ENCODE measurements around the gene PIEZO1.

The PIEZO1 gene

DNA sequence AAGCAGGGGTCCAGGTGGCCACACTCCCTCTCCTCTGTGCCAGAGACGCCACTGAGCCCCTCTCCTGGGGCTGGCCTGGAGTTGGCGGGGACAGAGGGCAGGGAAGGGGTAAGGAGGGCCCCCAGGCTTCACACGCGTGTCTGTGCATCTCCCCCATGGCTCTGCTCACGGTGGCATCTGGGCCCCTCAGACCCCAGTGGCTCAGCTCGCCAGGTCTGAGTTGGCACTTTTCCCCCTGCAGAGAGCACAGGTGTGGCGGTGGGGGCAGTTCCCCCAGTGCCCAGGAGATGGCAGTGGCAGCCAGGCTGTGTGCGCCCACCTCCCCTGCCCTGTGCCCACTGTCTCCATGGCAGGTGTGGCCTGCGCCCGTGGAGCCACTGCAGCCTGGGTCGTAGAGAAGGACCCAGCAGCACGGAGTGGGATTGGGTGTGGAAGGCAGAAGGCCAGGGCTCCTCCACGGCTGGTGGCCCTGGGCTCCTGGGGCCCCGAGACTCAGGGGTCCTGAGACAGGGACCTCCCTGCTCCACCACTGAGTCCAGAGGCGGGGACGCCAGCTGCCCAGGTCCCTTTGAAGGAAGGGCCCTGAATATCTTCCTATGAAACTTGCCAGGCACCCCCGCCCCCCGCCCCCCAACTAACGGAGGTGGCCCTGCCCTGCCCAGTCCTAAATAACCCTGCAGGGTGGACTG lies 31.0 kb upstream of the PIEZO1 start:
- DNase-seq (ENCODE audit: low spot score): no peak

DNA sequence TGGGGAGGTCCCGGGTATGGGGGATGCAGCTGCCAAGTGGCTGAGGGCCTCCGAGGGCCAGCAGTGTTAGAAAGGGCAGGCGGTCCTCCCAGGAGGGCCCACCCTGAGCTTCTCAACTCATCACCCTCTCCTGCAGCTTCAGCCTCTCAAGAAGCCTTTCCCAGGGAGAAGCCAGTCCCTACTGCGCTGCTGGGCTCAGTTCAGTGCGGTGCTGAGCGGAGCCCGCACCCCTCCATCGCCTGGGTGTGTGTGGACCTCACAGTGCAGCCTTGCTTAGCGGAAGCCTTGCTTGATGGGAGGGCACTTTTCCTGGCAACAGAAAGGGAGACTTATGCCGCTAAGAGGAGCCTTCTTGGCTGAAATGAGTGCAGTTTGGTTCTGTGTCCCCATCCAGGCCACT lies 30.2 kb upstream of the PIEZO1 start:
- DNase-seq (ENCODE audit: low spot score): no peak

DNA sequence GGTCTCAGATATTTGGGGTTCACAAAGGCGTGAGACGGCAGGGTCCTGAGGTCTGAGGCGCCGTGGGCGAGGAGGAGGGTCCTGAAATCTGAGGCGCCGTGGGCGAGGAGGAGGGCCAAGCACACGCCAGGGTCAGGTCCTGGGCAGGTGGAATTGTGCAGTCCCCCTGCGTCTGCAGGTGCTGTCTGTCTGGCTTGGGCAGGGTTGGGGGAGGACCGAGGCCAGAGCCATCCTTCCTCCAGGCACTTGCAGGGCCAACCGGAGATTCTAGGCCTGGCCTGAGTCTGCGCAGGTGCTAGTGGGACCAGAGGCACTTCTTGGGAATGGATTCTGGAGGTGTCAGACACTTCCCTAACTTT lies 29.1 kb upstream of the PIEZO1 start:
- DNase-seq (ENCODE audit: low spot score): no peak

DNA sequence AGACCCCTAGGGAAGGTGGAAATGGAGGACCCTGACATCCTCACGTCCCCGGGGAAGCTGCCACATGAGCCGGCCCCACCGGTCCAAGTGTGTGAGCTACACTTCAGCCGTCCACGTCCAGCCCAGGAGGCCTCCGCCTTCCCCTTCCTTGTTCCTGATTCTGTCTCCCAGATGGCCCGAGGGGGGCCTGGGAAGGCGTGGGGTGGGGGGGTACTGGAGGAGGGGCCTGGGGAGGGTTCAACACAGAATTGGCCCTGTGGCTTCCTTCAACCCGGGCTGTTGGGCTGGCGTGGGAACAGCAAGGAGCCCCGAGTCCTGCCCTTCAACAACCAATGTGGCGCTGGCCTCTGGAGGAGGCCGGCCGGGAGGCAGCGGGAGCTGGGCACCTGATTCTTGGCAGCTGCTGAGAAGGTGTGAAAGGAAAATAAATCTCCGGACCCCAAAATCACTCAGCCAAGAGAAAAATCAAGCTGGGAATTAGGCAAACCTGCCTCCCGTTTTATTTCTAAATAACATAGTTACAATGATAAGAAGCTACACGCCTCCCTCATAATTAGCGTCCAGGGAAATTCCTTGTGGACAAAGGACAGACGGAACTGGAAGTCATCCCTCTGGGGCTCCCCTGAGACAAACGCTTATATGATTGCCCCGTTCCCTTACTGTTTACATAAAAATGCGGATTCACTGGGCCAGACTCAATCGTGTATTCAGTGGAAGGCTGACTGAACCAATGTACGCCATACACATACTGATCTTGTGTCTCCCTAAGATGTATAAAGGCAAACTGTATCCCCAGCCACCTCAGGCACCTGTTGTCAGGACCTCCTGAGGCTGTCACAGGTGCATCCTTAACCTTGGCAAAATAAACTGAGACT lies 28.5 kb upstream of the PIEZO1 start:
- DNase-seq (ENCODE audit: low spot score): no peak

DNA sequence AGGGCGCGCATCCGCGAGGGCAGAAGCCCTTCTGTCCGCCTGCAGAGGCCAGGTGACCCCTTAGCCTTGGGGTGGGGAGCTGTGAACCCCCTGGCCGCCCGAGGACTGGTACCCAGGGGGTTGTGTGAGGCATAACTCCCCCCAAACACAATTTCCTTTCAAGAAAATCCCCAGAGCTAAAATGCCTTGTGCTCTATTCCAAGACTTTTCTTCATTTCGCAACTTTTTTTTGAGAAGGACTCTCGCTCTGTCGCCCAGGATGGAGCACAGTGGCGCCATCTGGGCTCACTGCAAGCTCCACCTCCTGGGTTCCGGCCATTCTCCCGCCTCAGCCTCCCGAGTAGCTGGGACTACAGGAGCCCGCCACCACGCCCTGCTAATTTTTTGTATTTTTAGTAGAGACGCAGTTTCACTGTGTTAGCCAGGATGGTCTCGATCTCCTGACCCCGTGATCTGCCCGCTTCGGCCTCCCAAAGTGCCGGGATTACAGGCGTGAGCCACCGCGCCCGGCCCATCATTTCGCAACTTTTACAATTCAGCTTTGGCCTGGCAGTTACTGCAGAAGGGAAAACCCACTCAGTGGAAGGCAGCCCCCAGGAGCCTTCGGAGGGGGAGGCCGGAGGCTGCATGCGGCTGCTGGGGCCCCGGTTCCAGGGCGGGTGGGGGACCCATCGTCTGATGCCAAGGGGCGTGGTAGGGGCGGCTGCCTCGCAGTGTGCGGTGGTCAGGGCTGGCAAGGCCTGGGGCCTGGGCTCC lies 27.7 kb upstream of the PIEZO1 start:
- DNase-seq (ENCODE audit: low spot score): peak; percentile 51

DNA sequence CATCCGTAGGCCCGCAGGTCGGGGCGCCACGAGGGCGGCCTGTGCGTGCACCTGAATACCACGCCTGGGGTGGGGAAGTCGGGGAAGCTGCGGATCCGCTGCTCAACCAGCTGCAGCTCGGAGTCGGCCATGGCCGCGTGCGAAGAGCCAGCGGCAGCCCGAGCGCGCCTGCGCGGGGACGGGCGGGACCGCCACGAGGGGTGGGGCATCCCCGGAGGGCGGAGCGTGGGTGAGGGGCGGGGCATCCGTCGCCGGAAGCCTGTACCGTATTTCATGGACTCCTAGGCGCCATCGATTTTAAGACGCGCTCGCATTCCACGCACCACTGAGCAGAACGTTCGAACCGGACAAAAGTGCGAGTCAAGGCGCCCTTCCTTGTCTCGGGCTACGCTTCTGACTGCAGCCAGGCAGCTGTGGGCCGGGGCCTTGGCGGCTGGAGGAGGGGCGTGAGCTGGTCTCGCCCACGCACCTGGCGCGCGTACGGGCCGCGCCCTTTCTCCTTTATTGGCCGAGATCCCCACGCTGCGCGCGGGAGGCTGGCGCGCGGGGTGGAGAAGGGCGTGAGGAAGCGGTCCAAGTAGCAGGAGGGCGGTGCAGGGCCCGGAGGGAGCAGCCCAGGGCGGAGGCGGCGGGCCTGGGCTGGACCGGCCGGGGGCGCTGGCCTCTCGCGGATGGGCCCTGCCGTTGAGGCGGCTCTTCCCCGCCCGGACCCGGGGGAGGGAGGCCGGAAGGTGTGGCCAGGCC lies 26.9 kb upstream of the PIEZO1 start, which contains the start of gene APRT:
TSS of gene APRT (minus strand) at position 160 of the 744 bp plus-strand sequence. CDS start at position 131, 29 bp downstream.
- peak; percentile 92 for DNase-seq (ENCODE audit: low spot score)

DNA sequence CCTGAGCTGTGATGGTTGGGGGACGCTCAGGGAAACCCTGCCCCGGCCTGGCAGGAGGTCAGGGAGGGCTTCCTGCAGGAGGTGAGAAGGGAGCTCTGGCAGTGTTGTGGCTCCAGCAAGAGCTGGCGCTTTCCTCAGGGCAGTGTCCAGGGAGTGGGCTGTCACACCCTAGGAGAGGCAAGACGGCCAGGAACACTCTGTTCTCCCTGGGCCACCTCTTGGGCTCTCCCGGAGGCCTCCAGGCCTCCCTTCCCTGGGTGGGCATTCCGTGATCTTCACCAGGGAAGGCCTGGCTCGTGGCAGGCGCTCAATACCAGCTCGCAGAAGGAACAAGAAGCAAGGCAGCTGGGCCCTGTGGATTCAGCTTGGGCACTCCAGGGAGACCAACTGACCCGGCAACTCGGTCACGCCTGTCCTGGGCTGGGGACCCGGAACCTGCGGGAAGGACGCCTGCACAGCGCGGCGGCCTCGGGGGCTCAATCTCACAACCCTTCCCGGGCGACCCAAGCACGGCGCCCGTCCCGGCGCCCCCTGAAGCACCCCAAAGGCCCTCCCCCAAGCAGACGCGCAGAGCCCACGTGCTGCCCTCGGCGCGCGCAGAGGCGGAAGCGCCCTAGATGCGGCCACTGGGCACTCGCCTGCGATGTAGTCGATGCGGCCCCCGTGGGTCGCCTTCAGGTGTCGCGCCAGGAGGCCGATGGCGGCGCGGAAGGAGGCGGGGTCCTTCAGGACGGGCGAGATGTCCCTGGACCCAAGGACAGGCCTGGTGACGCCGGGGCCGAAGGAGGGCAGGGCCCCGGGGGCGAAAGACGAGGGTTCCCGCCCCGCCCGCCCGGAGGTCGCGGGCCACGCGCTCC lies 26.1 kb upstream of the PIEZO1 start:
- peak; percentile 52 for DNase-seq (ENCODE audit: low spot score)

DNA sequence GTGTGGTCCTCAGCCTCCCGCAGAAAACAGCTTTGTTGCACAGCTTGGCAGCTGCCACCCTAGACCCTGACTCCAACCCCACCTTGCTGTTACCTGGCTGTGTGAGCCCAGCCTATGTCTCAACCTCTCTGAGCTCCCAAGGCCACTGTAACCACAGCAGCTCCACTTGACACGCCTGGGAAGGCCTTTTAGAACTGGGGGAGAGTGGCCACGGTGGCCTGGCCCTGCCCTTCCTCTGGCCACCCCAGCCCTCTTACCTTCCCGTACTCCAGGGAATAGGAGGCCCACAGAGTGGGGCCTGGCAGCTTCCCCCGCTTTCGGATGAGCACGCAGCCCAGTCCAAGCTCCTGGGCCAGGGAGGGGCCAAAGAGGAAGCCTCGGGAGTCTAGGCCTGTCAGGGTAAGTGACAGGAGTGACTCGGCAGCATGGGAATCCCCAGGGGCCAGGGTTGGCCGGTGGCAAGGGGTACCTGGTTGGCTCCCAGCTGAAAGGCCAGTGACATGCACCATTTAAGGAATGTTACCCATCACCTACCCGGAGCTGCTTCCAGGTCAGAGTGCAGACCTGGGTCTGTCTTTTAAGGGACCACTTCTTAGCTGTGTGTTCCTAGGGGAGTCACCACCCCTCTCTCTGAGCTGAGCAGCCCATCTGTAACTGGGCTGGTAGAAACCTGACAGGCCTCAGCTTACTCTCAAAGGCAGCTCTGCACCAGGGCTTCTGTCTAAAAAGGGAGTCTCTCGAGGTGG lies 25.3 kb upstream of the PIEZO1 start:
- DNase-seq (ENCODE audit: low spot score): no peak

DNA sequence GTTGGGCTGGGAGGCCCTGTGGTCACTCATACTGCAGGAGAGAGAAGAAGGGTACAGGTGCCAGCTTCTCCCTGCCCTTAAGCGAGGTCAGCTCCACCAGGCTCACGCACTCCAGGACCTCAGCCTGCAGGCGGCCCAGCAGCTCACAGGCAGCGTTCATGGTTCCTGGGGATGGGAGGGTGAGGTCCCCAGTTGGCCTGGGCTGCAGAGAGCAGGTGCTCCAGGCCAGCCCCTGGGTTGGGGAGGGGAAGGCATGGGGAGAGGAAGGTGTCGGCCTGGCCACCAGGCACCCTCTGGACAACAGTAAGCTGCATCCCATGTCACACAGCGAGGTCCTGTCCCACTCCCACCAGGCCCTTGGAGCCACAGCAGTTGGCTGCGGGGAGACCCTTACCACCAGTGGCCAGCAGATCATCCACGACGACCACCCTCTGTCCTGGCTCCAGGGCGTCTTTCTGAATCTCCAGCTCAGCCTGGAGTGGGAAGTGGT lies 24.7 kb upstream of the PIEZO1 start:
- no peak for DNase-seq (ENCODE audit: low spot score)

DNA sequence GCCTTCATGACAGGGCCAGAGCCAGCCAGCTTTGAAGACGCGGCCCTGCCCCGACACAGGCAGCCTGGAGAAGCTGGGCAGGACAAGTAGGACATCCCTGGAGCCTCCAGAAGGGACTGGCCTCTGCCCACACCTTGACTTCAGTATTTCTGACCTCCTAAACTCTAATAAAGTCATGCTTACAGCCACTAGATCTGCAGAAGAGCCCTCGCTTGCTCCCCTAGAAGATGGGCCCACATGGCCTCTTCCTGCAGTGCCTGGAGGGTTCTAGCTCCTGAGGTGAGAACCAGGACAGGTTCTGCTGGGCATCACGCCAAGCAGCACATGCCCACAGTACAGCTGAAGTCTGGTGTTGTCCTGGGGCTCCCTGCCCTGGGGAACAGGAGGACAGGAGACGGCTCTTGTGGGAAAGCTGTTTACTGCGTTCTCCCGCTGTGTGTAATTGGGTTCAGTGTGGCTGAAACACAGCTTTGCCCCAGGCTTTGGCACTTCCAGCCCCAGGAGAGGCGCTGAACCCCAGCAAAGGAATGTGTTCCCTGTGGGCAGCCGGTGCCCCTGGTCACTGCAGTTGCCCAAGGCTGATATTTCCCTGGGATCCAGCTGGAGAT lies 24.2 kb upstream of the PIEZO1 start:
- DNase-seq (ENCODE audit: low spot score): no peak

DNA sequence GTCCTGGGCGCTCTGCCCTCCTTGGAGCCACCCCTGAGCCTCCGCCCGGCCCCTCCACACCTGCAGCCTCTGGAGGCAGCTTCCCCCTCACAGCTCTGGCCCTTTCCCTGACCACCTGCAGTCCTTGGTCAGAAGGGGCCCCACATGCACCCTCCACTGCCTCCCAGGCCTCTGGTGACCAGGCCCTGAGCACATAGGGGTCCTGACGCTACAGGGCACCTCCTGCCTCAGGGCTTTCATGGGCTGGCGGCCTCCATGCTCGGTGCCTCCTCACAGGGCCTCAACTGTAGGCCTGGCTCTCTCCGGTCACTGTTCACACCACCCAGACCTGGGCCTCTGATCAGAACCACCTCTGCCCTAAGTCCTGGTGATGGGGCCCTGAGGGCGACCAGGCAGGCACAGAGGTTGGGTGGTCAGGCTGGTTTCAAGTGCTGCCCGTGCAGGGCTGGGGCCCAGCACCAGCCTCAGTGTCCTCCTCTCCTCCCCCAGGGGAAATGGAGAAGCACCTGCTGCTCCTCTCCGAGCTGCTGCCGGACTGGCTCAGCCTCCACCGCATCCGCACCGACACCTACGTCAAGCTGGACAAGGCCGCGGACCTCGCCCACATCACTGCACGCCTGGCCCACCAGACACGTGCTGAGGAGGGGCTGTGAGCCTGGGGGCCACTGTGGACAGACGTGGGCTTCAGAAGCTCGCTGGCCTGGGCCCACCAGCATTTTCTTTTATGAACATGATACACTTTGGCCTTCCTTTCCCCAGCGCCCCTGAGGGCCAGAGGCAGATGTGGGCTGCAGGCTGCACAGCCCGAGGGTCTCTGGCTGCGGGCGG lies 22.8 kb upstream of the PIEZO1 start:
- DNase-seq (ENCODE audit: low spot score): no peak

DNA sequence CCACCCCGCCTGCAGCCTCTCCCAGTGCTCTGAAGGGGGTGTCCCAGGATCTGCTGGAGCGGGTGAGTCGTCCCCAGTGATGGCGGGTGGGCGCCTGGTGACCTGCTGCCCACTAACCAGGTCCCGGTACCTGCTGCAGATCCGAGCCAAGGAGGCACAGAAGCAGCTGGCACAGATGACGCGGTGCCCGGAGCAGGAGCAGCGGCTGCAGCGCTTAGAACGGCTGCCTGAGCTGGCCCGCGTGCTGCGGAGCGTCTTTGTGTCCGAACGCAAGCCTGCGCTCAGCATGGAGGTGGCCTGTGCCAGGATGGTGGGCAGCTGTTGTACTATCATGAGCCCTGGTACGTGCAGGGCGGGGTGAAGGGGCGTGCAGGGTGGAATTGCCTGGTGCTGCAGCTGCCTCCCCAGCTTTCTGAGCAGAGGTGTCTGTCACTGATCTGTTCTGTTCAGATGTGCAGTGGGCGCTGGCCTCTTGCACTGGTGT lies 22.2 kb upstream of the PIEZO1 start:
- DNase-seq (ENCODE audit: low spot score): no peak

DNA sequence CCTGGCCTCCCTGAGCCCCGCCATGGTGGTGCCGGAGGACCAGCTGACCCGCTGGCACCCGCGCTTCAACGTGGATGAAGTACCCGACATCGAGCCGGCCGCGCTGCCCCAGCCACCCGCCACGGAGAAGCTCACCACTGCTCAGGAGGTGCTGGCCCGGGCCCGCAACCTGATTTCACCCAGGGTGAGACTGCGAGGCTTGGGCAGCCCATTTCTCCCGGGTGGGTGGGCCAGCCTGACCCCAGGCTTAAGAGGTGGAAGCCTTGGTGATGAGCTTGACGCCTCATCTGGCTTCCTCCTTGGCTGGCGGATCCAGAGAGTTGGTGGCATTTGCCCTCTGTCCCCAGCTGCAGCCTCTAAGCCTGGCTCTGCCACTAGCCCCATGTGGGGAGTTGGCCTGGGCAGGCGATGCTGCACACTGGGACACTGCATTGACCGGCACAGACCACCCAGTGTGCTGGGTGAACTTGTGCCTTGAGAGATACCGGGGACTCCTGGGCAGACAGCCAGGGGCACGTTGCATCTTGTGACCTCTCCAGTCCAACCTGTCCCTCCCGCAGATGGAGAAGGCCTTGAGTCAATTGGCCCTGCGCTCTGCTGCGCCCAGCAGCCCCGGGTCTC lies 21.6 kb upstream of the PIEZO1 start:
- no peak for DNase-seq (ENCODE audit: low spot score)

DNA sequence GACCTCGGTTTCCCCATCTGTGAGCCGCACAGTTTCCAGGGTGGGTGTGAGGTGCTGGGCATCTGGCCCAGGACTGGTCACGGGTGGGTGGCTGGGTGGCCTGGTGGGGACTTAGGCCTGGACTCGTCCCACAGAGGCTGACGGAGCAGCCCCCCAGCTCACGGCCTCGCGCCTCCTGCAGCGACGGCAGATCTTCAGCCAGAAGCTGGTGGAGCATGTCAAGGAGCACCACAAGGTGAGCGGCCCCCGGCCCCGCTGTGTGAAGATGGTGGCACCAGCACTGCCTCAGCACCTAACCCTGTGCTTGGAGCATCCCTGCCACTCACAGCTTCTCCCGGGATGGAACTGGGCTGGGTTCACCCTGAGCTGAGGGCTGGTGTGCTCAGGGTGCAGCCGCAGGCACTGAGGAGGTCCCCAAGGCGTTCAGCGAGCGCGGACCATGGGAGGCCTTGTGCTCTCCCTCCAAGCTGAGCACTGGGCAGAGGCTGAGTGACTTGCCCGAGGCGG lies 20.9 kb upstream of the PIEZO1 start:
- DNase-seq (ENCODE audit: low spot score): no peak

DNA sequence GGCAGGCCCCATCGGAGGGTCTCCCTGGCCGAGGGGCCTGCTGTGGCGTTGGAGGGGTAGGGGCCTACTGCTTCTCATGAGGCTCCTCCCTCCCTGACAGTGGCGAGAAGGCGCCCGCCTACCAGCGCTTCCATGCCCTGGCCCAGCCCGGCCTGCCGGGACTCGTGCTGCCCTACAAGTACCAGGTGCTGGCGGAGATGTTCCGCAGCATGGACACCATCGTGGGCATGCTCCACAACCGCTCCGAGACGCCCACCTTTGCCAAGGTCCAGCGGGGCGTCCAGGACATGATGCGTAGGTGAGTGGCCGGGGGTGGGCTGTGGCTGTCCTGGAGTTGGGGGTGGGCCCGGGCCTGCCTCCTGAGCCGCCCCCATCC lies 20.3 kb upstream of the PIEZO1 start:
- no peak for DNase-seq (ENCODE audit: low spot score)

DNA sequence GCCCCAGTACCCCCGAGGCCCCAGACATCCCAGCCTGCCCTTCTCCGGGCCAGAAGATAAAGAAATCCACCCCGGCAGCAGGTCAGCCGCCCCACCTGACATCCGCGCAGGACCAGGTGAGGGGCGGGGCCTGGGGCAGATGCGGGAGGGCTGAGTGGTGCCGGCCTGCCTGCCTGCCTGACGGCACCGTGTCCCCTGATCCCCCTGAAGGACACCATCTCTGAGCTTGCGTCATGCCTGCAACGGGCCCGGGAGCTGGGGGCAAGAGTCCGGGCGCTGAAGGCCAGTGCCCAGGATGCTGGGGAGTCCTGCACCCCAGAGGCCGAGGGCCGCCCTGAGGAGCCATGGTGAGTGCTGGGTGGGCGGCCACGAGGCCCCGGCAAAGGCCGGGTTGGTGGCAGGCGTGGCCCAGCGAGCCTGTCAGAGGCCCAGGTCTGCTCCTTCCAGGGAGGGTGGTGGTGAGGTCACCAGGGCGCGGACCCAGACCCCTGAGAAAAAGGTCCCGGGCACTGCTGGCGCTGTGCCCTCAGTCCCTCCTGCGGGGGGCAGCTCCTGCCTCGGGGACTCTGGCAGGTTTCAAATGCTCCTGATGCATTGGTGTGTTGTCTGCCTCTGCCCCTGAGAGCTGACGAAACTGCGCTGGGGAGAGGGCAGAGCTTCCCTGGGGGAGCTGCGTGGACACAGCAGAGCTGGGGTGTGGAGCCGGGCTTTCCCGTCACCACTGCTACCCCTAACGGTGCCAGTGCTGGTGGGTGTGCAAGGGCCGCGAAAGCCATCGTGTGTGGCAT lies 19.7 kb upstream of the PIEZO1 start:
- DNase-seq (ENCODE audit: low spot score): no peak

DNA sequence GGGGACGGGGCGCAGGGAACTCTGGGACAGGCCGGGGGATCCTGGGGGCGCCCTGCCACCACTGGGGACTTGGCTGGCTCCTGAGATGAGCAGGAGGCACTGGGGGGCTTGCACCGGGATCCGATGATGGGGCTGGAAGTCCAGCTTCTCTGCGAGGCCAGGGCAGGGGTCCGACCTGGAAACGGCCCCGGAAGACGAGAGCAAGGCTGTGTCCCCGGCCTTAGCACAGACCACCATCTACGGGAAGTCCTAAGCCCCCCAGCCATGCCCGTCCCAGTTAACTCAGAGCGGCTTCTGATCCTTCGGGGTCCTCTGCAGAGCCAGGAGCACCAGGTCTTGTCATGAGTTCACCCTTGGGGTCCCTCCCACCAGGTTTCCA lies 19.1 kb upstream of the PIEZO1 start:
- DNase-seq (ENCODE audit: low spot score): no peak

Measured in hematopoietic multipotent progenitor cell treated with erythropoietin and hydrocortisone succinate and interleukin-3 and kit ligand, for 15 days (in vitro differentiated cells).